ENCODE results near the gene PIP5K1C. TPM values are rescaled to one million over a fixed set of nuclear protein-coding genes. Genes with fewer than 3 reads are reported as not detected.
"Not testable (repeated sequence)": the region's sequence is repeated elsewhere in the genome, so short reads cannot be mapped to it uniquely, and the experiment has no call there.

The PIP5K1C gene
- polyA plus RNA-seq, 12 donors, result 16.0 to 30.4 (median 19.9) TPM; not detected in 1

- DNase-seq, result not testable (repeated sequence)
These were observed 71.5 kb downstream of the PIP5K1C start for GRCh38 chr19:3628766-3629165.

GRCh38 chr19:3627351-3627723, 72.9 kb downstream of the PIP5K1C start:
- DNase-seq, result no peak

GRCh38 chr19:3626473-3627350, 73.6 kb downstream of the PIP5K1C start, which contains the start of gene CACTIN:
TSS of gene CACTIN (minus strand) at chr19:3626790. CDS start at chr19:3626762, 28 bp downstream.
- peak; percentile 97 for DNase-seq

- DNase-seq, result no peak
These were observed 74.2 kb downstream of the PIP5K1C start for GRCh38 chr19:3625996-3626472.

GRCh38 chr19:3623716-3624115, 76.6 kb downstream of the PIP5K1C start:
- DNase-seq, result no peak

- DNase-seq, result no peak
These were observed 78.0 kb downstream of the PIP5K1C start for GRCh38 chr19:3622224-3622623.

- DNase-seq, result no peak
These were observed 78.6 kb downstream of the PIP5K1C start for GRCh38 chr19:3621689-3622088.

GRCh38 chr19:3620817-3621547, 79.3 kb downstream of the PIP5K1C start:
- no peak for DNase-seq

GRCh38 chr19:3620145-3620816, 80.0 kb downstream of the PIP5K1C start:
- no peak for DNase-seq

- DNase-seq, result no peak
These were observed 80.6 kb downstream of the PIP5K1C start for GRCh38 chr19:3619631-3620012.

GRCh38 chr19:3618811-3619630, 81.2 kb downstream of the PIP5K1C start:
- no peak for DNase-seq

- DNase-seq, result peak; percentile 61
These were observed 82.0 kb downstream of the PIP5K1C start for GRCh38 chr19:3618144-3618810.

GRCh38 chr19:3617463-3617862, 82.8 kb downstream of the PIP5K1C start:
- DNase-seq, result no peak

- DNase-seq, result no peak
These were observed 84.6 kb downstream of the PIP5K1C start for GRCh38 chr19:3615524-3616135.

GRCh38 chr19:3614858-3615505, 85.3 kb downstream of the PIP5K1C start:
- no peak for DNase-seq

- DNase-seq, result no peak
These were observed 86.2 kb downstream of the PIP5K1C start for GRCh38 chr19:3613818-3614661.

GRCh38 chr19:3612901-3613741, 87.1 kb downstream of the PIP5K1C start:
- no peak for DNase-seq

- no peak for DNase-seq
These were observed 87.9 kb downstream of the PIP5K1C start for GRCh38 chr19:3612330-3612729.

All from muscle of arm (tissue), 12 donors.